ENCODE results near the gene PRICKLE1.

Gene PRICKLE1

DNA sequence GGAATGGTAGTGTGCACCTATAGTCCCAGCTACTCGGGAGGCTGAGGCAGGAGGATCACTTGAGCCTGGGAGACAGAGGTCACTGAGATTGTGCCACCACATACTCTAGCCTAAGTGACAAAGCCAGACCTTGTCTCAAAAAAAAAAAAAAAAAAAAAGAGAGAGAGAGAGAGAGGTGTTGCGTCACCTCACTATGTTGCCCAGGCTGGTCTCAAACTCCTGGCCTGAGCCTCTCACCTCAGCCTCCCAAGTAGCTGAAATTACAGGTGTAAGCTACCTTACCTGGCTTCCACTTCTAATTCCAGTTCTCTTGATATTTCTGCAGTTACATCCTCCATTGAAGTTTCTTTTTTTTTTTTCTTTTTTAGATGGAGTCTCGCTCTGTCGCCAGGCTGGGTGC lies 94.3 kb downstream of the PRICKLE1 start:
- TF ChIP-seq, protein P1, sequence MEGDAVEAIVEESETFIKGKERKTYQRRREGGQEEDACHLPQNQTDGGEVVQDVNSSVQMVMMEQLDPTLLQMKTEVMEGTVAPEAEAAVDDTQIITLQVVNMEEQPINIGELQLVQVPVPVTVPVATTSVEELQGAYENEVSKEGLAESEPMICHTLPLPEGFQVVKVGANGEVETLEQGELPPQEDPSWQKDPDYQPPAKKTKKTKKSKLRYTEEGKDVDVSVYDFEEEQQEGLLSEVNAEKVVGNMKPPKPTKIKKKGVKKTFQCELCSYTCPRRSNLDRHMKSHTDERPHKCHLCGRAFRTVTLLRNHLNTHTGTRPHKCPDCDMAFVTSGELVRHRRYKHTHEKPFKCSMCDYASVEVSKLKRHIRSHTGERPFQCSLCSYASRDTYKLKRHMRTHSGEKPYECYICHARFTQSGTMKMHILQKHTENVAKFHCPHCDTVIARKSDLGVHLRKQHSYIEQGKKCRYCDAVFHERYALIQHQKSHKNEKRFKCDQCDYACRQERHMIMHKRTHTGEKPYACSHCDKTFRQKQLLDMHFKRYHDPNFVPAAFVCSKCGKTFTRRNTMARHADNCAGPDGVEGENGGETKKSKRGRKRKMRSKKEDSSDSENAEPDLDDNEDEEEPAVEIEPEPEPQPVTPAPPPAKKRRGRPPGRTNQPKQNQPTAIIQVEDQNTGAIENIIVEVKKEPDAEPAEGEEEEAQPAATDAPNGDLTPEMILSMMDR (conservative IDR thresholded peaks at IDR 0.05), result no peak
- no peak overlapping the region for H3K27ac ChIP-seq

DNA sequence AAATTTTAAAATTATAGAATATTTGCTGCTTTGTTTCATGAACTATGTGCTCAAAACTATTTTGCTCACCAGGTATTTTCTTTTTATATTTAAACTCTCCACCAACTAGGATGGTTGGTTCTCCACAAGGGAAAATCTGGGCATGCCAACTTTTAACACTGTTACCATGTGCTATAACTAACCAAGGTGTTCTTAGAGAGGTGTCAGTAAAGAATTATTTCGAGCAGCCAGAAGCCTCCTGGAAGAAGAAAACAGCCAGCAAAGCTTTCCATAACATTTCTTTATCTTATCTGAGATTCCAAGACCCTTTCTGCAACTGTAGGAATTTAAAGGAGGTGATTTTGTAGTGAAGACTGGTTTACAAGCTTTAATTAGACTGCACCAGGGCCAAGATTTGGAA lies 97.3 kb downstream of the PRICKLE1 start:
- no peak overlapping the region for H3K27ac ChIP-seq
- TF ChIP-seq, protein P1 (conservative IDR thresholded peaks at IDR 0.05), result no peak

DNA sequence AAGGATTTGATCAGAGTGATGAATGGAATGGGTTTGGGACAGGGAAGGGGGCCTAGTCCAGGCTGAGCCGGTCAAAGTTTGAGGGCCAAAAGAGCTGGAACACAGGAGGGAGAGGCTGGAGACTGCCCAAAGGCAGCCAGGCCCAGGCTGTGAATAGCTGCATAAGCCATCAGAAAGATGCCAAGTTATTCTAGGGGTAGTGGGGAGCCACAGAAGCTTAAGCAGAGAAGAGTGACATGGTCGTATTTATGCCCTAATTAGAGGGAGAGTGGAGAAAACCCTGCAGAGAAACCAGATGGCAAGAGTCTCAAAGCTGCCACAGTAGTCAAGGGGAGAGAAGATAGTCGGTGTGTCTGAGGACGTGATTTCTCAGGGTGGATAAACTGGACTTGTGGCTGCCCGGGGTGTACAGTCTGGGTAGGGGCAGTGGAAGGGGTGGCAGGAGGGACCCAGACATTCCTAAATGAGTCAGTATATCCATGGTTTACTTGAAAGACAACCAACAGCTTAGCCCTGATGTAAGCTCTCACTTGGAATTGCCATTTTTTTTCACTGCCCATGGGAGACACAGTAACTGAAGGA lies 99.2 kb downstream of the PRICKLE1 start:
- TF ChIP-seq, protein P1 (conservative IDR thresholded peaks at IDR 0.05), result no peak
- H3K27ac ChIP-seq, result no peak overlapping the region

DNA sequence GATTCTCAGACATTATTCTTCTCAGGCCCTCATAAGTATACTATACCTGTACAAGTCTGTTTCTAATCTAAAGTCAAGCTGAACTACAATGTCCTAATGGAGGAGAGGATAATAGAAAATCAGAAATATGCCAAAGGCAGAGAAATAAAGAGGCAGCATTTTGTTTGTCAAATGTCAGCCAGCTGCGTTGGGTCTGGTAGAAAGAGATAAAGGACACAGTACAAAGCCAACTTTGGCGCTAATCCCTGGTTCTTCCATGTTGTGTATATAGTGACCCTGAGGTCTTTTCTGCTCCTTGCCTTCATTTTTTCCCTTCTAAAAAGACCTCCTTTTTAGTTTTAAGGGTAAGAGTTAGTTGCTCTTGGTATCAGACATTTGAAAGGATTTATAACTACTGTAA lies 103.1 kb downstream of the PRICKLE1 start:
- TF ChIP-seq, protein P1 (conservative IDR thresholded peaks at IDR 0.05), result no peak
- no peak overlapping the region for H3K27ac ChIP-seq

DNA sequence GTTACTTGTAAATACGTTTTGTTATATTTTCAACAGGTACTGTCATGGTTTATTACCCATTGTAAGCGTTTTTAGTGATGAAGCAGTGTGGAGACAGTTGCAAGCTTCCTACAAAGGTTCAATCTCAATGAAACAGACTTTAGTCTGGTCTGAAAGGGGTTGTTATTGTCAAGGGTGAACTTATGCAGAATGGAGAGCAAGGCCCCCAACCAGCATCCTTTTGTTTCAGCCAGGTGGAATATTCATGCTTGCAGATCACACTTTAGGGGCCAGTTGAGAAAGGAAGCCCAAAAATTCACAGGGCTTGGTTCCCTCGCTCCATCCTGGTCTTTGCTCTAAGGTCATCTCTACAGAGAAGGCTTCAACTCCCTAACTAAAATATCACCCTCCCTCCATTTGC lies 103.7 kb downstream of the PRICKLE1 start:
- no peak overlapping the region for H3K27ac ChIP-seq

DNA sequence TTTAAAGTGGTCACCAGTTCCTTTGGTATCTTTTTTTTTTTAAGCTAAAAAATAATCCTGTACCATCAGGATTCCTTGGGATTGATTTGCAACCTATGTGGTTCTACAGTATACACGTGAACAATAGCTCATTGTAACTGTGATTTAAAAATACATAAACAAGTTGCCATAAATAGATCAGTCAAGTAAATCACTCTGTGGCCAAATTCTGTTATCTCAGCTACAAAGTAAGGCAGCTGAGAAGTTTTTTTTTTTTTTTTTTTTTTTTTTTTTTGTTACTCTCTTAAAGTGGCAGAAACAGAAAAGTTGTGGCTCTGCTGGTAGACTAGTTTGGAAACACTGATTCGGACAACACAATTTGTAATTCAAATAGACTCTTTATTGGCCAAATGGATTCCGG lies 104.5 kb downstream of the PRICKLE1 start:
- TF ChIP-seq, protein P1 (conservative IDR thresholded peaks at IDR 0.05), result no peak
- no peak overlapping the region for H3K27ac ChIP-seq

More for the DNA sequence above, 103.7 kb downstream of the PRICKLE1 start:
- TF ChIP-seq, protein P1 (conservative IDR thresholded peaks at IDR 0.05), result no peak

DNA sequence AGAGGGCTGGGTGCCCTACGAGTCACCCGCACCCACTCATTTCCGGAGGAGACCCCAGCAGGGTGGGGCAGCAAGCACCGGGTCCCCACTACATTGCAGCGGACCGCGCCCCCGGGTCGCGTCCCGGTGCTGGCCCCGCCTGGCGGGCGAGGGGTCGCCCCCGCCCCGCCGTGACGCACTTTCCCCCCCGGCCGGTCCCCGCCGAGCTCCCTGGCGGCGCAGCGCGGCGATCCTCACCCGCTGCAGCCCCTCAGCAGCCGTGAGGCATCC lies 106.1 kb downstream of the PRICKLE1 start:
- H3K27ac ChIP-seq, result peak overlapping the region; percentile 34; the same call in 1 of the 2 replicates
- TF ChIP-seq, protein P1 (conservative IDR thresholded peaks at IDR 0.05), result no peak

Data from VCaP (cell line).